IMR-90 (cell line): ENCODE measurements around the gene MTA3.

ENCODE experiments used
- CHD1 ChIP-seq: IDR thresholded peaks from 2 replicates; pipeline ENCODE4 v1.6.1; 2012; ENCODE audit warnings: low read depth, low read length, improper control_type of control experiment
- CTCF ChIP-seq: conservative IDR thresholded peaks from 2 replicates; pipeline ENCODE4 v1.5.1; 2012; ENCODE audit warnings: mild to moderate bottlenecking, low read depth, low read length, improper control_type of control experiment
- MAFK ChIP-seq: IDR thresholded peaks from 2 replicates; pipeline ENCODE4 v1.6.1; 2012; ENCODE audit warnings: low read depth, low read length, improper control_type of control experiment
- POLR2A ChIP-seq: IDR thresholded peaks from 2 replicates; pipeline ENCODE4 v1.6.1; 2012; ENCODE audit warnings: mild to moderate bottlenecking, low read depth, low read length
- RCOR1 ChIP-seq: IDR thresholded peaks from 2 replicates; pipeline ENCODE4 v1.6.1; 2012; ENCODE audit warnings: mild to moderate bottlenecking, low read length, improper control_type of control experiment; ENCODE audit not compliant: insufficient replicate concordance

GRCh38 chr2:42726680-42727079 lies 158.2 kb downstream of the MTA3 start:
- TF ChIP-seq POLR2A = no peak
- no peak for TF ChIP-seq CHD1
- no peak for TF ChIP-seq RCOR1
- no peak for TF ChIP-seq CTCF
- no peak for TF ChIP-seq MAFK
